Muscle layer of duodenum (tissue), 2 donors: ENCODE results near the gene DSCAM.

Experiments
- H3K27ac ChIP-seq: one replicate; pipeline ENCODE4 v1.7.0; 2013; ENCODE audit warnings: mild to moderate bottlenecking, low read length
- H3K27me3 ChIP-seq: one replicate; pipeline ENCODE4 v1.7.0; 2013; ENCODE audit warnings: low read depth, mild to moderate bottlenecking, control low read depth, low read length
- H3K36me3 ChIP-seq, 2 donors: one replicate each; pipeline ENCODE4 v1.7.0; 2013; ENCODE audit warnings: low read length in 2 of 2, control low read depth in 1 of 2, mild to moderate bottlenecking in 1 of 2; ENCODE audit not compliant: insufficient read depth in 2 of 2, control insufficient read depth in 1 of 2
- H3K4me1 ChIP-seq, 2 donors: one replicate each; pipeline ENCODE4 v1.7.0; 2013; ENCODE audit warnings: low read length in 2 of 2, mild to moderate bottlenecking in 2 of 2, control low read depth in 1 of 2, moderate library complexity in 1 of 2; ENCODE audit not compliant: insufficient read depth in 2 of 2, control insufficient read depth in 1 of 2
- H3K4me3 ChIP-seq, 2 donors: one replicate each; pipeline ENCODE4 v1.7.0; 2013; ENCODE audit warnings: low read length in 2 of 2, low read depth in 1 of 2, mild to moderate bottlenecking in 1 of 2
- H3K9me3 ChIP-seq, 2 donors: one replicate each; pipeline ENCODE4 v1.7.0; 2013; ENCODE audit warnings: low read length in 2 of 2, control low read depth in 1 of 2, mild to moderate bottlenecking in 1 of 2; ENCODE audit not compliant: control insufficient read depth in 1 of 2
- donor health status: healthy.

The DSCAM gene

GRCh38 chr21:40373761-40374160 is 473.2 kb downstream of the DSCAM start:
- Histone ChIP-seq H3K27me3 (no peaks in the 10 kb centered on the region), H3K4me3 (no peak overlapping the region)

GRCh38 chr21:40372506-40372905 is 474.5 kb downstream of the DSCAM start:
- Histone ChIP-seq H3K9me3 (no peaks in the 10 kb centered on the region), H3K4me3 (no peak overlapping the region), H3K4me1 (no peaks in the 10 kb centered on the region), H3K36me3 (no peaks in the 10 kb centered on the region), H3K27ac (no peak overlapping the region), H3K27me3 (no peaks in the 10 kb centered on the region)

More at GRCh38 chr21:40373761-40374160, 473.2 kb downstream of the DSCAM start:
- Histone ChIP-seq H3K36me3 (no peaks in the 10 kb centered on the region), H3K27ac (no peak overlapping the region), H3K9me3 (no peaks in the 10 kb centered on the region), H3K4me1 (no peaks in the 10 kb centered on the region)

GRCh38 chr21:40371329-40371728 is 475.6 kb downstream of the DSCAM start:
- no peaks in the 10 kb centered on the region for H3K27me3 ChIP-seq
- H3K27ac ChIP-seq = no peak overlapping the region
- H3K4me1 ChIP-seq = no peaks in the 10 kb centered on the region
- no peaks in the 10 kb centered on the region for H3K36me3 ChIP-seq
- no peaks in the 10 kb centered on the region for H3K9me3 ChIP-seq
- H3K4me3 ChIP-seq = no peak overlapping the region

GRCh38 chr21:40356644-40357043 is 490.3 kb downstream of the DSCAM start:
- Histone ChIP-seq H3K27ac (no peak overlapping the region), H3K9me3 (no peaks in the 10 kb centered on the region), H3K27me3 (no peaks in the 10 kb centered on the region)

GRCh38 chr21:40355076-40355475 is 491.9 kb downstream of the DSCAM start:
- Histone ChIP-seq H3K9me3 (no peaks in the 10 kb centered on the region), H3K4me3 (no peak overlapping the region), H3K4me1 (no peaks in the 10 kb centered on the region), H3K27ac (no peak overlapping the region), H3K36me3 (no peaks in the 10 kb centered on the region), H3K27me3 (no peaks in the 10 kb centered on the region)

More at GRCh38 chr21:40356644-40357043, 490.3 kb downstream of the DSCAM start:
- H3K4me3 ChIP-seq = no peak overlapping the region
- H3K4me1 ChIP-seq = no peaks in the 10 kb centered on the region
- no peaks in the 10 kb centered on the region for H3K36me3 ChIP-seq

GRCh38 chr21:40351006-40351405 is 496.0 kb downstream of the DSCAM start:
- Histone ChIP-seq H3K4me1 (no peaks in the 10 kb centered on the region), H3K27ac (no peak overlapping the region), H3K9me3 (no peaks in the 10 kb centered on the region), H3K27me3 (no peaks in the 10 kb centered on the region), H3K4me3 (no peak overlapping the region), H3K36me3 (no peaks in the 10 kb centered on the region)

- Histone ChIP-seq H3K27ac (no peak overlapping the region), H3K4me1 (no peaks in the 10 kb centered on the region), H3K36me3 (no peaks in the 10 kb centered on the region), H3K9me3 (no peaks in the 10 kb centered on the region), H3K27me3 (no peaks in the 10 kb centered on the region), H3K4me3 (no peak overlapping the region)
Measured at GRCh38 chr21:40349591-40349990, 497.4 kb downstream of the DSCAM start.

- H3K27me3 ChIP-seq = no peaks in the 10 kb centered on the region
- no peak overlapping the region for H3K4me3 ChIP-seq
- no peak overlapping the region for H3K27ac ChIP-seq
- no peaks in the 10 kb centered on the region for H3K4me1 ChIP-seq
- no peaks in the 10 kb centered on the region for H3K36me3 ChIP-seq
- H3K9me3 ChIP-seq = no peaks in the 10 kb centered on the region
Measured at GRCh38 chr21:40345711-40346321, 501.1 kb downstream of the DSCAM start.

- H3K27ac ChIP-seq = no peak overlapping the region
- H3K4me1 ChIP-seq = no peaks in the 10 kb centered on the region
- H3K36me3 ChIP-seq = no peaks in the 10 kb centered on the region
- no peaks in the 10 kb centered on the region for H3K27me3 ChIP-seq
- H3K4me3 ChIP-seq = no peak overlapping the region
- no peaks in the 10 kb centered on the region for H3K9me3 ChIP-seq
Measured at GRCh38 chr21:40340357-40340756, 506.6 kb downstream of the DSCAM start.

GRCh38 chr21:40339050-40339449 is 507.9 kb downstream of the DSCAM start:
- Histone ChIP-seq H3K27ac (no peak overlapping the region), H3K4me1 (no peaks in the 10 kb centered on the region), H3K27me3 (no peaks in the 10 kb centered on the region), H3K9me3 (no peaks in the 10 kb centered on the region), H3K36me3 (no peaks in the 10 kb centered on the region), H3K4me3 (no peak overlapping the region)

GRCh38 chr21:40337981-40338380 is 509.0 kb downstream of the DSCAM start:
- H3K36me3 ChIP-seq = no peaks in the 10 kb centered on the region
- no peak overlapping the region for H3K4me3 ChIP-seq
- no peak overlapping the region for H3K27ac ChIP-seq
- no peaks in the 10 kb centered on the region for H3K27me3 ChIP-seq
- no peaks in the 10 kb centered on the region for H3K9me3 ChIP-seq
- no peaks in the 10 kb centered on the region for H3K4me1 ChIP-seq

- Histone ChIP-seq H3K4me1 (no peaks in the 10 kb centered on the region), H3K9me3 (no peaks in the 10 kb centered on the region), H3K27me3 (no peaks in the 10 kb centered on the region), H3K4me3 (no peak overlapping the region), H3K36me3 (no peaks in the 10 kb centered on the region), H3K27ac (no peak overlapping the region)
Measured at GRCh38 chr21:40335704-40336103, 511.3 kb downstream of the DSCAM start.
